Femur (tissue), 1 donor: ENCODE data around the gene UBAC1.

Source experiments
- DNase-seq: peaks from one replicate; pipeline ENCODE4 v3.0.0-alpha.2; 2017

UBAC1 gene, protein sequence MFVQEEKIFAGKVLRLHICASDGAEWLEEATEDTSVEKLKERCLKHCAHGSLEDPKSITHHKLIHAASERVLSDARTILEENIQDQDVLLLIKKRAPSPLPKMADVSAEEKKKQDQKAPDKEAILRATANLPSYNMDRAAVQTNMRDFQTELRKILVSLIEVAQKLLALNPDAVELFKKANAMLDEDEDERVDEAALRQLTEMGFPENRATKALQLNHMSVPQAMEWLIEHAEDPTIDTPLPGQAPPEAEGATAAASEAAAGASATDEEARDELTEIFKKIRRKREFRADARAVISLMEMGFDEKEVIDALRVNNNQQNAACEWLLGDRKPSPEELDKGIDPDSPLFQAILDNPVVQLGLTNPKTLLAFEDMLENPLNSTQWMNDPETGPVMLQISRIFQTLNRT

DNA sequence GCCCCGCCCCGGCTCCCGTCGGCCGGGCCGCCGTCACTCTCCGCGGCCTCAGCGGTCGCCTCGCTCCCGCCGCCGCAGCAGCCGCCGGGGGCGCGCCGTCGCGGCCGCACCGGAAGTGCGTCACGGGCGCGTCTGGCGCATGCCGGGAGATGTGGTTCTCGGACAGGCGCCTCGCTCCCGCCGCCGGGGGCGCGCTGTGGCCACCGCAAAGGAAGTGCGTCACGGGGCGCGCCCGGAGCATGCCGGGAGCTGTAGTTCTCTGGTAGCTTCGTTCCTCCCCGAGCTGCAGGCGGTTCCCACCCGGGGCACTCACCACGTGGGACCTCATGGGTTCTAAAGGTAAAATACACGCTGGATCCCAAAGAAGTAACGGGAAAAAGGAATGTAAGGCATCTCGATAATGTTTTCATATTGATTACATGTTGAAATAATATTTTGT, at the start of gene UBAC1:
TSS of gene UBAC1 (minus strand) at position 97 of the 439 bp plus-strand sequence. CDS start 211 bp downstream, outside the sequence.
- DNase-seq, result peak; percentile 97

DNA sequence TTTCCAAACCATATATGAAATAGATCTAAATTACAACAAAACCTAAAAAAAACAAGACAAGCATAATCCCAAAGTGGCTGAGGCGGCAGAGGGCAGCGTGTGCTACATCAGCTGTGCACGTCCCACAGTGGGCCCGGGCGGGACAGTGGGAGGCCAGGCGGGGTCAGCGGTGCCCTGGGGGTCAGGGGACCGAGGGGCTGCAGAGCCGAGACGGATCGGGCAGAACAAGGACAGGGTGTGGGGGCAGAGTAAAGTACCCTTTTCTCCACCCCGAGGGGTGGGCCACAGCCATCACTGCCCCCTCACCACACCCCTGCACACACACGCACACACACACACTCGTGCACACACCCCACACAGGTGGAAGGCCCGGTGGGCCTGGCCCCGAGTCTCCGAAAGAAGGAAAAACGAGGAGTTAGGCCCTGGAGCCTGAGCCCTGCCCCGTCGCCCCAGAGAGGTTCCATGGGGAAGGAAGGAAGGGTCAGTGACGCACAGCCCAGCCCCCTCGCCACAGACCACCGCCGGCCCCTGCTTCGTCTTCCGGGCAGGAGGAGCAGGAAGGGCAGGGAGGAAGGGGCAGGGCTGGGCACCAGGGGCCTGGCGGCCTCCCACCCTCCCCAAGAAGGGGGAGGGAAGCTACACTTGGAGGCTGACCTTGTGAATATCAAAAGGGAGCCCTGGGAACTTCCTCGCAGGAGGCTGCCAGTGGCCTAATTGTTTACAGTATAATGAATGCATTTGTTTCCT, 49.6 kb upstream of the UBAC1 start:
- DNase-seq, result no peak

DNA sequence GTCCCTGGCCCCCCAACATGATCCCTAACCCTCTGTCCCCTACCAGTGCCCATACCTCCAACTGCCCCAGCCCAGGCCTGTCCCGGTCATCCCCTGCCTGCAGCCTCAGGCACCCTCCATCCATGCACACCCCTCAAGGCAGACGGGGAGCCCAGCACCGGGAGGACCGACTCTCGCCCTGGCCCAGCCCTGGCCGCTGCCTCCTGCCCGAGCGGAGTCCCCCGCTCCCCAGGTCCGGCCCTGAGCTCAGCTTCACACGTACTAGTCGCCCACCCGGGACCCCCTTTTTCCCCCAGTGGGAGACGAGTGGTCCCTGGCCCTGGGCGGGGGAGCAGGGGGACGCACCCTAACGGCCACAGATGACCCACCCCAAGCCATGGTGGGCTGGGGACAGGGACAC, 49.0 kb upstream of the UBAC1 start:
- DNase-seq, result no peak

DNA sequence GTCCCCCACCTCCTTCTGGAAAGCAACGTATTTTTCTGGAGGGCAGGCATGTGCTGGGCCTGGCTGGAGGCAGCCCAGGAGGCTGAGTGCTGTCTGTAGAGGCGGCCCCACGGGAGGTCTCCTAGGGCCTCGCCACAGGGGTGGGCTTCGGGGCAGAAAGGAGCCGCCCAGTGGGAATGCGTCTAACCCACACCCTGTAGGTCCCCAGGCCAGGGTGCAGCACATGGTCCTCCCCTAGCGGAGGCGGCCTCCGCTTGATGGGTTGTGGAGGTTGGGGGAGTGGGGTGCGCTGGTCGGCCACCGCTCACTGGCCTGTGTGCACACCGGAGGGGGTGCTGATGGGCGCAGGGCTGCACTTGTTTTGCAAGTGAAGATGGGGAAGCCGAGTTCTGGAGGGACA, 48.3 kb upstream of the UBAC1 start:
- DNase-seq, result no peak

DNA sequence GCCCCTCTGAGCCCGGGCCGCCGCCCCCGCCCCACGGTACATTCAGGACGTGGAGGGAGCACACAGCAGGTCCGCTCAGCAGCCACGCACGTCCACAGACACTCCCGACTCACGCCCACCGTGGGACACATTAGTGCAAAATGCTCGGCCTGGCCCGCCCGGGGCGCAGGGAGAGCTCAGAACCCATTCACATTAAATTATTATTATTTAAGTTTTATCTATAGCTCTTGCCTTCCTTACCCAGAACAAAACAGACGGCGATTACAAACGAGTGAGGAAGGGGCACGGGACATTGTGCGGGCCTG, 47.5 kb upstream of the UBAC1 start:
- no peak for DNase-seq

DNA sequence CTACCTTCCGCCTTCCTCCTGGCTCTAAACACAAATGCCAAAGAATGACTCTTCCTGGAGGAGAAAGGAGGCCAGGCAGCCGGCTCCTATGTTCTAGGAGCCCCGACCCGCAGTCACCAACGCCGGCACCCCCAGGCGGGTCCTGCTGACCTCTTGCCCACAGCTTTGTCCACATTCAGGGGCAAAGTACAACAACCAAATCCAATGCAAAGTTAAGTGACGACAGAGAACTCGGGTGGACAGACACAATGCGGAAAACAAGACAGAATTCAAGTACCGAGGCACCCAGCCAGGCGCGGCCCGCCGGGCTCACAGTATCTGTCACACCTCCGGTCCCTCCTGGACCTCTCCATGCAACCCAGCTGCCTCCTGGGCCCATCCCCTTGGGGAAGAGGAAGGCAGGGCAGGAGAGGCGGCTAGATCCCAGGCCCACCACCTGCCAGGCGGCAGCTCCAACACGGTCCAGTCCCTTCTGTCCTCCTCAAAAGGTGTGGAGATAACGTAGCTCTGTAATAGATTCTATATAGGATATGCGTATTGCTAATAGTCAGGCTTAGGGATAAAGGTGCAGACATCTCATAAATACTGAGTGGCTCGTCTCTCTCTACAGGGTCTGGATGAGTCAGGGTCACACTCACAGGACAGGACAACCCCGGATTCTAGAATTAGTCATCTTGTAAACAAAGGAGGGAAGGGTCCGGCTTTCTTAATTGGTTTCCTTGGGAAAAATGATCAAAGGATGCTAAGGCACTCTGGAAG, 46.9 kb upstream of the UBAC1 start:
- DNase-seq, result no peak

DNA sequence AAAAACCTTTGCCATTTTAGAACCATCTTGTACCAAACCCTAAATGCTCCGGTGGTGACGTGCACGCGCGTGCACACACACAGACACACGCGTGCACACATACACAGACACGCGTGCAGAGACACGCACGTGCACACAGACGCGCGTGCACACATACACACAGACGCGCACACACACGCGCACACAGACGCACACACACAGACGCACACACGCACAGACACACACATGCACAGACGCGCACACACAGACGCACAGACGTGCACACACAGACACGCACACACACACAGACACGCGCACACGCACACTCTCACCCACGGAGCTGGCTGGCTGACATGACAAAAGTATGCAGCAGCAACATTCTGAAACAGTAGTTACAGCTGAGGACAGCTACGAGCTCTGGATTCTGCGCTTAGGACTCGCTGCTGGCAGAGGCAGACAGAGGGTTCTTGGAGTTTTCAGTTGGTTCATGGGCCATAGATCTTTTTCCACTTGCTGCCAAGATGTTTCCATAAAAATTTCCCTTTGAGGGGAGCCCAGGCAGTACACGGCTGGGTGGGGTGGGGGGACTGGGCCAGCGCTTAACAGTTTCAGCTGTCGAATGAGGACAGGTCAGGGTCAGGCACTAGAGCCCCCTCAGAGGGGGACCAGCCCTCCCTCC, 46.2 kb upstream of the UBAC1 start:
- no peak for DNase-seq

DNA sequence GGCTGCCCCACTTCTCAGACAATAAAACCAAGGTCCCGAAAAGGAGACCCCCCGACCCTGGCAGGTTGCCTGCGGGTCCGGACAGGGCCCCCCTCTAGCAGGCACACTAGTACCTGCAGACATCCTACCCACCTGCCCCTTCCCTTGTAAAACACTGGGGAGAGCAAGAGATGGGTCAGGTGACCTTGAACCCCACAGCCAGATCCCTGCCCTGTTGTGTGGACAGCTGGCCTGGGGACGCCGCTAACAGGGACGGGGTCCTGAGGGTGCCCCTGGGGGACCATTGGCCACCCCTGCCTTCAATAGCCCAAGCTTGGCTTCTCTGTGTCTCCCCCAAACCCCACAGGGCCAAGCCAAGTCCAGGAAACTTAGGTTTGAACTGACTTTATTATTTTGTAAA, 45.0 kb upstream of the UBAC1 start:
- no peak for DNase-seq

DNA sequence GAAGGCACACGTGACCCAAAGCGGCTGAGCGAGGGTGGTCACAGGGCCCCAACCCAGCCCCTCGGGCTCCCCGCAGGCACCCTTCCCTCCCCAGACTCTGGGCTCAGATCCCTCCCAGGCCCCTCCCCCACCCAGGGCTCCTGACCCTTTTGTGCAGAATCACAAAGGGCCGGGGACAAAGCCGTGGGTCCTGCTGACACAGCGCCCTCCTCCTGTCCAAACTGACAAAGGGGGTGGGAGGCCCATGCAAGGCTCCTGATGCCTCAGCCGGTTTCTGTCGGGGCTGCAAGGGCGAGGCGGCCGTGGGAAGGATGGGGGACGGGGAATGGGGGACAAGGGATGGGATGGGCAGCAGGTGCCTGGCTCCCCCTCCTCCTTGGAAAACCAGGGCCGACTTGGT, 43.5 kb upstream of the UBAC1 start:
- DNase-seq, result no peak

DNA sequence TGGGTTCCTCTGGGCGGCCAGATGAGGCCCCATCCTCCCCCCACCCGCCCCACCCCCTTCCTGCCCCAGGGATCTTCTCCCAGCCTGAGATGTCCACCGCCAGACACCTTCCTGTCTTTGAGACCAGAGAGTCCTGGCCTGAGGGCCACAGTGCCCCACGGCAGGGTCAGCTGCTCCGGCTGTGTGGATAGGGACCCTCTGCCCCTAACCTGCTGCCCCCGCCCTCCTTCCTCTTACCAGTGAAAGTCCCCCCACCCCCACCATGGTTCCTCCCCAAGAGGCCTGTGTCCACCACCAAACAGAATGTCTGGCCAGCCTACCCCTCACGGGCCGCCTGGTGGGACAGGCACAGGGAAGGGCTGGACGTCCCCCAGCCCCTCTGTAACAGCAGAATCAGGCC, 43.0 kb upstream of the UBAC1 start:
- no peak for DNase-seq

DNA sequence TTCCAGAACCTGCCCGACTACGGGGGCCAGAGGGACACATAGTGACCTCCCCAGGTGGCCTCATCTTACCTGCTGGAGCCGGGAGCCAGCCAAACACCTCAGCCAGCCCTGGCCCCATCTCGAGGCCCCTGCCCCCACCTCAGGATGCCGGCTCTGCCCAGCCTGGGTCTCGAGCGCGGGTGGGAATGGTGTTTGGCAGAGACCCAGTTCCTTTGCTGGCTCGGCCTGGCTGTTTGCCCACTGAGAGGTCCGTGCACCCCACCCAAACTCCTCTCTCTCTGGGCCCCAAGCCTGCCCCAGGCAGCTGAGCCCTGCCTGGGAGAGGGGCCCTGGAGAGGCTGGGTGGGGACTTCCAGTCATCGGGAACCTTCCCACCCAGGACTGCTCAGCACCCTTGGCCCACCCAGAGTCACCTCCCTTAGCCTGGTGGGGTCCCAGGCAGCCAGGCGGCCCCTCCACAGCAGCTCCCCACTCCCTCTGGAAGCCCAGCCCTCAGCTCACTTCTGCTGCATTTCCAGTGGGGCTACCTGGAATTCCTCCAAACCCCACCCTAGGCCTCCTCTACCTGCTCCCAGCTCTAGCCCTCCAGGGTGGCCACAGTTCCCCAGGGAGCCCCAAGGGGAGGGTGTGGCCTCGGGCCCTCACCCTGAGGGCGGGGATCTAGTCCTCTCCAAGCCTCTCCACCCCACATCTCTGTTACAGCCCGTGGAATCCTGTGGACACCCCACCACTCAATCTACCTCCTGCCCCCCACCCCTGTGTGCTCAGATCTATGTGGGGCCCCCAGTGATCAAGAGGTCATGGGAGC, 42.4 kb upstream of the UBAC1 start:
- no peak for DNase-seq

DNA sequence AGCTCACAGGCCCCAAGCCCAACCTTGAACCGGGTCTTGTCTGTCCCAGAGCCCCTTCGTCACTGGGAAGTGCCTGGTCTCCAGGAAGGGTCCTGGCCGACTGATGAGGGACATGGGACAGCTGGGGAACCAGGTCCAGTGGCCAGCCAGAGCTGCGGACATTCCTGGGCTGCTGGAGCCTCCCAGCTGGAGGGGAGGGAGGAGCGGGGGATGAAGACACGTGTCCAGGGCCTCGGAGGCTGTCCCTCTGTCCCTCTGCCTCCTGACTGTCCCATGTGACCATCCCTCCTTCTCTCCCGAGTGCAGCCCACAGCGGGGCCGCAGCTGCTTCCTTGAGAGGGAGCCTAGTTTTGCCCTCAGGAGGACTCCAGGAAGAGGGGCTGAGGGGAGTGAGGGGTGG, 41.7 kb upstream of the UBAC1 start:
- DNase-seq, result peak; percentile 67

DNA sequence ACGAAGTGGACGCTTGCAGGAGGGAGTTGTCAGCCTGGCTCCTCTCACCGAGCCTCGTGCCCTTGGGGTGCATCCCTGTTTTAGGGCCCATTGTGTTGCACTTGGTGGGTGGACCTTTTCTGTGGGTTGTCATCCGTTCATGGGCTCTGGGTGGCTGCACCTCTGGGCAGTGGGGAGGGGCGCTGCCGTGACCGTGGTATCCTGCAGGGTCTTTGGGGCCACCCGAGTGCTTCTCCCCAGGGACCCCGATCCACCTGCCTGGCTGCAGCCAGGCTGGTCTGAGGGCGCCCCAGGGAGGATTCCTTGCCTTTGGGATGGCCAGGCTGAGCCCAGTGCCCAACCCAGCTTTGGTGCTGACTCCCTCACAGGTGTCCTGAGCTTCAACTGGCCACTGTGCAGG, 41.0 kb upstream of the UBAC1 start:
- no peak for DNase-seq

DNA sequence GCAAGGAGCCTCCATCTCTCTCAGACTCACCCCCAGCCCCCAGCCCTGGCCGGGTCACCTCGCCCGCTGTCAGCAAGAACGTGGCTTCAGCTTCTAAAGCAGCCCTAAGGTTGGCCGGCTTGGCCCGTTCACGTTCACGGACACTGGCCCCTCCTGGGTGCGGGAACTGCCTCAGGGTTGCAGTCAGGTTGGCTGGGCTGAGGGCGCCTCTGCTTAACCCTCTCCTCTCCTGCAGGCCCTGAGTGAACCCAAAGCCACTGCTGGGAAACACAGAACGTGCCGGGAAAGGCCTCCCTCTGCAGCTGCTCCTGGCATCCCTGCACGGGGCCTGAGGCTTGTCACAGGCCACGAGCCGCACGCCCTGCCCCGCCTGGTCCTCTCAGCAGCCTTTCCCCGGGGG, 40.1 kb upstream of the UBAC1 start:
- no peak for DNase-seq

DNA sequence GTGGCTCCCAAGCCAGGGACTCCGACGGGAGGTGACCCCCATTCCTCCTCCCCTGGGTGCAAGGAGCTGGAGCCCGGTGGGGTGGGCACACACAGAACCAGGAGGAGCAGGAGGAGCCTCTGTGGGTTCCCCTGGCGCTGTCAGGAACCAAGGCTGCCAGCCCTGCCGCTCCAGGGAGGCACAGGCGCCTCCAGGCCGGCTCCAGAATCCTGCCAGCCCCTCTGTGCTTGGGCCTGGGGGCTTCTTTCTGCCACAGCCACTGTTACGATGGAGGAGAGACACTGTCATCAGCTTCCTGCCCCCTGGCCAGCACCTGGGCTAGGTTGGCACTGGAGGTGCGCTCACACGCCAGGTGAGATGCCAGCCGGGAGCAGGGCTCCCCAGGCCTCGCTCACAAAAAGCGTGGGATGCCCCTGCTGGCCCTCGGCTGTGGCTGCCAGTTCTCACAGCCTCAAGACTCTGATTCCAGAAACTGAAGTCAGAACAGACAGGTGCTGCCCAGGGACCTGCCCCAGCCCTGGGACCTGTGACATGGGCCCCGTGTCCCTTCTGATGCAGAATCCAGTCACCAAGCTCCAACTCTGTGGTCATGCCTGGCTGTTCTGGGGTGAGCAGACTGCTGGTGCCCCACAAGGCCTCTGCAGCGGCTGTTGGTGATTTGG, 37.4 kb upstream of the UBAC1 start:
- DNase-seq, result no peak

DNA sequence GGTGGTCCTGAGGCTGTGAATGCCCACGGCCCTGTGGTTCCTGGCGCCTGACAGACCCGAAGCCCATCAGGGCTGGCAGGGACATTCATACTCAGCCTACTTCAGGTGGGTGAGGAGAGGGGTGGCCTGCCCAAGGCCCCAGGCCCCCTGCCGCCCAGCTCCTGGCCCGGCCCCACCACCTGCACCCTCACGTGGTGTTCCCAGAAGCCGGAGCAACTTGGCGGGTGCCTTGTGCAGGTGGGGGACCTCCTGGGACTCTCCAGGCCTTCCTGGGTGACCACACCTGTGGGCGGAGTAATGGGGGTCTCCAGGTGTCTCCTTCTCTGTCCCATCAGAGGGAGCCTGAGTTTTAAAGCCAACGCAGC, 36.8 kb upstream of the UBAC1 start:
- no peak for DNase-seq

DNA sequence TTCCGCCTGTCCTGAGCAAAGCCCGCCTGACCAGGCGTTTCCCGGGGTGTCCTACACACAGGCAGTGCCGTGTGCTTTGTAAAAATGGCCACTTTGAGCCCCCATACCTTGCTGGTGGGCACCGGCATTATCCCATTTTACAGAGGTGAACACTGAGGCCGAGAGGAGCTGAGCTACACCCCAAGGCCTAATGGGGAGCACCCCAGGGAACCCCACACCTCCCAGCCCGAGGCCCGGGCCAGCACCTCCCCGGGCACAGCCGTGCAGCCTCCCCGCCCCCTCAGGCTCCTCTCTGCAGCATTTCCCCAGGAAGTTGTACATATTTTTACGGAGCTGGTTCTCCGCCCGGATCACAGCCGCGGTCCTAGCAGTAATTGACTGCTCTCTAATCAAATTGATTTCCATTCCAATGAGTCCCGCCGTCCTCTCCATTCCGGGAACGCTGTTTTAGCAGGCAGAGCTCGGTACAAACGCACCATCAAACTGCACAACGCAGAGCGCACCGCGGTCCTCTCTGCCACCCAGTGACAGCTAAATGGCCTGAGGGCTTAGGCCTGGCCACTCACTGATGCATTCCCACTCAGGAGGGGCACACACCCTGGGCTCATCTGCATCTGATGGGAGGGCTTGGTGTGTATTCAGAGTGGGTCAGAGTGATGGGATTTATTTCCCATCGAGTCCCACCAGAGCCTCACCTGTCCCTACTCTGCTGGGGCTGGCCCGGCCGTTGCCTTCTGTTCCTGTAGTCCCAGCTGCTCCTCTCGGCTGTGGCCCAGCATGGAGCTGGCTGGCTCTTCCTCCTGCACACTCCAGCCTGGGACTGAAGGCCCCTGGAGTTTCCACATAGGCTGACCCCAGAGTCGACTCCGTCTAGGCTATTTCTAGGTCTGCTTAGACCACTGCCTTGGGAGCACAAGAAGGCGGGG, 36.2 kb upstream of the UBAC1 start:
- DNase-seq, result no peak

DNA sequence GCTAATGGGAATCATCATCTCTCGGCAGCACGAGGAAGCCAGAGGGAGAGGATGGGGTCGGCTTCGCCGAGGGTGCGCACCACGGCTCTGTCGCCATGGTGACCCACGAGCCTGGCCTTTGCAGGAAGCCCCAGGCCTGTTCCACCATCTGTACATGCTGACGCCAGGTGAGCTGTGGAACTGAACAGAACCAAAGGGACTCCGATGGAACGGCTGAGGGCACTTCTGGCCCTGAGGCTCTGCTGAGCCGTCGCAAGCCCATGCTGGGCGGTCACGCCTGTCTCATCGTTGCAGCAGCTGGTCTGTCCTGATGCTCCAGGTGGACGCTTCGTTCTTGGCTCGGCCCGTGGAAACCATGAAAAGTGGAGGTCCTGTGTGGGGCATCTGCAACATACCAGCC, 34.6 kb upstream of the UBAC1 start:
- no peak for DNase-seq

DNA sequence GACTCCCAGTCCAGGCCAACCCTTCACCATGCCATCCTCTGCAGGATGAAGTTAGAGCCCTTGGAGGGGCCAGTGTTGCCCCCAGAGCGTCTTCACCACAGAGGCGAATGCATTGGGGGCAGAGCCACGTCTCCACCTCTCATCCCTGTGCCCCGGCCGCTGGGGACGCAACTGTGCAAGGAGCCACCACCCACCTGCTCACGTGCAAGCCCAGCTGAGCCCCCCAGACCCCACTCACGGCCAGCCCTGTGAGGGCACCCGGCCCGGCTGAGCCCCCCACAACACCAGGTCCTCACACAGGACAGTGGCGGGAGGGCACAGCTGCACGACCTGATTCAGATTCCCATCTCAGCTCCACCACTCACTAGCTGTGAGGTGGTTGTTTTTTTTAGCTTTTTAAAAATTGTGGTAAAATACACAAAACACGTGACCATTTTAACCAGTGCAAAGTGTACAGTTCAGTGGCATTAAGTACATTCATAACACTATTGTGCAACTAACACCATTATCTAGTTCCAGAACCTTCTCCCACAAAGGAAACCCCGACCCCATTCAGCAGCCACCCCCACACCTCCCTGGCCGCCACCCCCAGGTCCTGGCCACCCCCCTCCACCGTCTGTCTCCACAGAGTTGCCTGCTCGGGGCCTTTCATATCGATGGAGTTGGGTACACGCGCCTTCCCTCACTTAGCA, 33.5 kb upstream of the UBAC1 start:
- DNase-seq, result no peak
